HCT116 (cell line): Measurements from ENCODE around the gene CRISPLD2. TPM values are rescaled to one million over a fixed set of nuclear protein-coding genes. Genes with fewer than 3 reads are reported as not detected.

Source experiments
- ATAC-seq: fragments of 200-7000 bp; cut with Tn5 transposase; 2 replicates; pipeline ENCODE4 v1.9.1; 2020; ENCODE audit warnings: mild to moderate bottlenecking, moderate library complexity
- BruUV-seq: library from RNA; stranded (reverse); fragments of 400-500 nt; replicated peaks from 2 replicates; lab custom pipeline; 2021; lab: Mats Ljungman, UMichigan
- CTCF ChIA-PET: fragments of 300-600 bp; sonication (Branson Sonifier 250); formaldehyde crosslinking; loops from one replicate; lab custom pipeline; 2021; ENCODE audit warnings: antibody characterized with exemption; lab: Charles Lee
- POLR2A ChIA-PET: fragments of 300-600, 350-600 bp; sonication (Branson Sonifier 250); formaldehyde crosslinking; loops from one replicate; lab custom pipeline; 2021; ENCODE audit warnings: antibody characterized with exemption; lab: Charles Lee
- RAD21 ChIA-PET, 2 experiments: fragments of 300-600 bp; sonication (Branson Sonifier 250); formaldehyde crosslinking; loops; one replicate each; lab custom pipeline; 2023; ENCODE audit warnings: low total read pairs in 2 of 2; ENCODE audit not compliant: uncharacterized antibody in 2 of 2, unreplicated experiment in 2 of 2, low non-redundant PET in 1 of 2; lab: Charles Lee
- DNase-seq: peaks from one replicate; pipeline ENCODE4 v3.0.0-alpha.2; 2010; ENCODE audit warnings: low read depth, low spot score
- H2AFZ ChIP-seq: fragments of 200-600 bp; shearing (Covaris generic), sonication (generic); 2 replicates; pipeline ENCODE4 v1.6.1; 2017; ENCODE audit warnings: low read depth, mixed run types, mixed read lengths, antibody characterized with exemption, low read length; ENCODE audit not compliant: poor library complexity, severe bottlenecking
- H3K27ac ChIP-seq: 2 replicates; pipeline ENCODE4 v1.5.1; 2012; ENCODE audit warnings: low read depth, low read length
- H3K27me3 ChIP-seq: fragments of 200-600 bp; sonication (generic); 2 replicates; pipeline ENCODE4 v1.6.1; 2016; ENCODE audit warnings: mixed run types, low read length, mixed read lengths; ENCODE audit not compliant: insufficient read depth
- H3K36me3 ChIP-seq, 2 experiments: fragments of 200-500 bp in 1 of 2; fragments of 200-600 bp in 1 of 2; sonication (Bioruptor generic) in 1 of 2; sonication (generic) in 1 of 2; 2 replicates each; pipeline versions ENCODE4 v1.5.1 to v1.6.1; 2014 to 2016; ENCODE audit warnings: low read length in 2 of 2, inconsistent platforms in 1 of 2, mixed read lengths in 1 of 2, mixed run types in 1 of 2; ENCODE audit not compliant: insufficient read depth in 2 of 2, control insufficient read depth in 1 of 2
- H3K4me1 ChIP-seq, 2 experiments: fragments of 200-600 bp in 1 of 2; sonication (generic) in 1 of 2; 2 replicates each; pipeline versions ENCODE4 v1.5.1 to v1.6.1; 2012 to 2017; ENCODE audit warnings: low read length in 2 of 2, inconsistent platforms in 1 of 2, mild to moderate bottlenecking in 1 of 2, mixed read lengths in 1 of 2, mixed run types in 1 of 2, moderate library complexity in 1 of 2; ENCODE audit not compliant: insufficient read depth in 2 of 2, control insufficient read depth in 1 of 2
- H3K4me2 ChIP-seq: fragments of 200-600 bp; sonication (generic); 2 replicates; pipeline ENCODE4 v1.6.1; 2017; ENCODE audit warnings: mixed run types, low read length, mixed read lengths
- H3K4me3 ChIP-seq, 2 experiments: fragments of 200-600 bp in 1 of 2; sonication (generic) in 1 of 2; replicated peaks in 1 of 2; 2 replicates each; pipeline ENCODE4 v1.5.1; 2011 to 2016; ENCODE audit warnings: low read length in 2 of 2, control low read depth in 1 of 2, low read depth in 1 of 2, mild to moderate bottlenecking in 1 of 2, mixed read lengths in 1 of 2, mixed run types in 1 of 2
- H3K79me2 ChIP-seq: fragments of 200-600 bp; sonication (generic); 2 replicates; pipeline ENCODE4 v1.6.1; 2017; ENCODE audit warnings: mild to moderate bottlenecking, mixed run types, low read length, moderate library complexity, mixed read lengths; ENCODE audit not compliant: insufficient read depth
- H3K9ac ChIP-seq: fragments of 200-600 bp; sonication (generic); 2 replicates; pipeline ENCODE4 v1.6.1; 2016; ENCODE audit warnings: low read length, mixed read lengths
- H3K9me2 ChIP-seq: fragments of 200-600 bp; sonication (generic), shearing (Covaris generic); 2 replicates; pipeline ENCODE4 v1.6.1; 2017; ENCODE audit warnings: mixed run types, mild to moderate bottlenecking, moderate library complexity; ENCODE audit not compliant: insufficient read depth
- H3K9me3 ChIP-seq, 2 experiments: fragments of 200-500 bp in 1 of 2; fragments of 200-600 bp in 1 of 2; sonication (Bioruptor generic) in 1 of 2; sonication (generic) in 1 of 2; 2 replicates each; pipeline ENCODE4 v1.6.1; 2014 to 2017; ENCODE audit warnings: low read length in 2 of 2, mixed read lengths in 2 of 2, inconsistent platforms in 1 of 2, low read depth in 1 of 2, mild to moderate bottlenecking in 1 of 2, mixed run types in 1 of 2, moderate library complexity in 1 of 2; ENCODE audit not compliant: control insufficient read depth in 1 of 2, insufficient read depth in 1 of 2
- H4K20me1 ChIP-seq: fragments of 200-600 bp; sonication (generic), shearing (Covaris generic); 2 replicates; pipeline ENCODE4 v1.6.1; 2017; ENCODE audit warnings: mixed run types, mild to moderate bottlenecking, moderate library complexity; ENCODE audit not compliant: insufficient read depth
- CEBPB ChIP-seq: IDR thresholded peaks from 2 replicates; pipeline ENCODE4 v1.6.1; 2012; ENCODE audit warnings: low read depth
- CTCF ChIP-seq, 3 experiments: fragments of 200-600 bp in 1 of 3; sonication (generic) in 1 of 3; IDR thresholded peaks in 2 of 3; conservative IDR thresholded peaks in 1 of 3; 2 replicates each; pipeline ENCODE4 v1.5.1; 2012 to 2017; ENCODE audit warnings: low read depth in 2 of 3, low read length in 2 of 3, antibody characterized with exemption in 1 of 3, borderline replicate concordance in 1 of 3, control low read depth in 1 of 3, mild to moderate bottlenecking in 1 of 3, mixed read lengths in 1 of 3, mixed run types in 1 of 3, moderate library complexity in 1 of 3; ENCODE audit not compliant: insufficient read depth in 1 of 3
- EGR1 ChIP-seq: IDR thresholded peaks from 2 replicates; pipeline ENCODE4 v1.6.1; 2012; ENCODE audit warnings: low read depth
- ELF1 ChIP-seq: IDR thresholded peaks from 2 replicates; pipeline ENCODE4 v1.6.1; 2012; ENCODE audit warnings: low read depth, borderline replicate concordance
- JUND ChIP-seq: IDR thresholded peaks from 2 replicates; pipeline ENCODE4 v1.6.1; 2012
- REST ChIP-seq: IDR thresholded peaks from 2 replicates; pipeline ENCODE4 v1.6.1; 2012; ENCODE audit warnings: low read depth
- SRF ChIP-seq: IDR thresholded peaks from 2 replicates; pipeline ENCODE4 v1.6.1; 2012; ENCODE audit warnings: low read depth
- TCF7L2 ChIP-seq: IDR thresholded peaks from 2 replicates; pipeline ENCODE4 v1.7.0; 2011; ENCODE audit warnings: borderline replicate concordance, inconsistent platforms; ENCODE audit not compliant: insufficient read depth, insufficient read length; ENCODE audit errors: extremely low read depth
- ZFX ChIP-seq: fragments of 450-650 bp; IDR thresholded peaks from 2 replicates; pipeline ENCODE4 v1.6.1; 2017
- intact Hi-C: fragments of 100-400 bp; cut with micrococcal nuclease; formaldehyde crosslinking; loops from 2 replicates; pipeline ENCODE4 v1.10.0; 2022
- total RNA-seq: library from RNA; stranded (reverse); gene quantifications from one replicate; pipeline ENCODE4 v1.2.1, GENCODE V29; 2021; ENCODE audit not compliant: unreplicated experiment

Gene CRISPLD2
- total RNA-seq, 1 experiment from 2014 or later = 4.6 TPM

- POLR2A ChIA-PET = no interaction called here
- no peak overlapping the region for H3K9ac ChIP-seq
- ATAC-seq = no peak
- no peak overlapping the region for H3K4me3 ChIP-seq
- H3K4me1 ChIP-seq = peaks cover 0 to 8% of the 10 kb centered on the region in 2 experiments; a peak in 1 of 4 replicates
- no peaks in the 10 kb centered on the region for H3K36me3 ChIP-seq
- CTCF ChIA-PET = interaction anchor here (1.4 kb wide), 1 partner anchor 21 kb away, joined by 6 read pairs; no protein-coding TSS in a partner anchor
- no TSS peak for BruUV-seq
- TF ChIP-seq CTCF (IDR thresholded peaks at IDR 0.05 in 2 of 3, conservative IDR thresholded peaks at IDR 0.05 in 1 of 3; ENCODE audit: borderline replicate concordance in 1 of 3, insufficient read depth in 1 of 3, low read depth in 2 of 3, low read length in 2 of 3) (no peak), CEBPB (no peak), TCF7L2 (no peak), EGR1 (no peak), SRF (no peak), ELF1 (no peak), JUND (no peak)
- no peaks in the 10 kb centered on the region for H3K27me3 ChIP-seq
- intact Hi-C loops = loop anchor here (10.0 kb wide), 1 partner anchor 303 kb away; no protein-coding TSS in a partner anchor
- no peak overlapping the region for H3K4me2 ChIP-seq
- no peaks in the 10 kb centered on the region for H3K9me3 ChIP-seq
- H4K20me1 ChIP-seq = no peaks in the 10 kb centered on the region
- H3K27ac ChIP-seq = no peak overlapping the region
- H3K79me2 ChIP-seq = no peaks in the 10 kb centered on the region
- DNase-seq = no peak
- H3K9me2 ChIP-seq = no peaks in the 10 kb centered on the region
- RAD21 ChIA-PET = no interaction called here
- no peak overlapping the region for H2AFZ ChIP-seq
Measured at GRCh38 chr16:84931506-84931905, 111.7 kb downstream of the CRISPLD2 start.

- POLR2A ChIA-PET = no interaction called here
- RAD21 ChIA-PET = no interaction called here
- CTCF ChIA-PET = interaction anchor here (1.0 kb wide), 1 partner anchor 18 kb away, joined by 3 read pairs; no protein-coding TSS in a partner anchor
- no peaks in the 10 kb centered on the region for H4K20me1 ChIP-seq
- H3K9me2 ChIP-seq = no peaks in the 10 kb centered on the region
- DNase-seq = no peak
- no peaks in the 10 kb centered on the region for H3K79me2 ChIP-seq
- intact Hi-C loops = loop anchor here (10.0 kb wide), 1 partner anchor 302 kb away; no protein-coding TSS in a partner anchor
- no peak overlapping the region for H3K4me3 ChIP-seq
- TF ChIP-seq ZFX (no peak), REST (no peak)
- H3K9me3 ChIP-seq = no peaks in the 10 kb centered on the region
- no peaks in the 10 kb centered on the region for H3K27me3 ChIP-seq
- H3K4me1 ChIP-seq = peaks cover 0 to 8% of the 10 kb centered on the region in 2 experiments; a peak in 1 of 4 replicates
- BruUV-seq = no TSS peak
- no peak overlapping the region for H3K4me2 ChIP-seq
- no peak overlapping the region for H3K27ac ChIP-seq
- ATAC-seq = no peak
- H3K36me3 ChIP-seq = no peaks in the 10 kb centered on the region
- H2AFZ ChIP-seq = no peak overlapping the region
- H3K9ac ChIP-seq = no peak overlapping the region
Measured at GRCh38 chr16:84932681-84933080, 112.9 kb downstream of the CRISPLD2 start.
